A673 (cell line): ENCODE measurements around the gene DNAH12. TPM values are rescaled to one million over a fixed set of nuclear protein-coding genes. Genes with fewer than 3 reads are reported as not detected.

Source experiments
- BruUV-seq: library from RNA; stranded (reverse); fragments of 400-500 nt; replicated peaks from 2 replicates; lab custom pipeline; 2021; lab: Mats Ljungman, UMichigan
- CTCF ChIA-PET: fragments of 300-600 bp; sonication (Branson Sonifier 250); formaldehyde crosslinking; loops from one replicate; lab custom pipeline; 2022; ENCODE audit warnings: antibody characterized with exemption; lab: Charles Lee
- POLR2A ChIA-PET: fragments of 300-600 bp; sonication (Branson Sonifier 250); formaldehyde crosslinking; loops from one replicate; lab custom pipeline; 2022; ENCODE audit warnings: antibody characterized with exemption; ENCODE audit not compliant: low non-redundant PET; lab: Charles Lee
- DNase-seq: peaks from one replicate; pipeline ENCODE4 v3.0.0-alpha.2; 2015; ENCODE audit warnings: low spot score
- H3K27ac ChIP-seq: fragments of 200-600 bp; sonication (generic); 2 replicates; pipeline ENCODE4 v1.5.1; 2016; ENCODE audit warnings: mixed run types, low read depth, mild to moderate bottlenecking, mixed read lengths, antibody characterized with exemption, low read length; ENCODE audit not compliant: poor library complexity, severe bottlenecking
- H3K27me3 ChIP-seq: fragments of 200-600 bp; sonication (generic); replicated peaks from 2 replicates; pipeline ENCODE4 v1.6.1; 2017; ENCODE audit warnings: mixed run types, low read depth, mild to moderate bottlenecking, mixed read lengths, antibody characterized with exemption, low read length; ENCODE audit not compliant: insufficient read depth, poor library complexity
- H3K36me3 ChIP-seq: fragments of 200-600 bp; sonication (generic); 2 replicates; pipeline ENCODE4 v1.6.1; 2016; ENCODE audit warnings: mixed run types, mild to moderate bottlenecking, mixed read lengths, antibody characterized with exemption, low read length; ENCODE audit not compliant: insufficient read depth, poor library complexity, severe bottlenecking
- H3K4me1 ChIP-seq: fragments of 200-600 bp; sonication (generic); 2 replicates; pipeline ENCODE4 v1.6.1; 2017; ENCODE audit warnings: mixed run types, mild to moderate bottlenecking, mixed read lengths, antibody characterized with exemption, low read length; ENCODE audit not compliant: insufficient read depth, poor library complexity, severe bottlenecking
- H3K4me3 ChIP-seq: fragments of 200-600 bp; sonication (generic); 2 replicates; pipeline ENCODE4 v1.5.1; 2016; ENCODE audit warnings: low read depth, mixed run types, mild to moderate bottlenecking, mixed read lengths, low read length; ENCODE audit not compliant: poor library complexity, severe bottlenecking
- H3K9me3 ChIP-seq: fragments of 200-600 bp; sonication (generic); 2 replicates; pipeline ENCODE4 v1.6.1; 2016; ENCODE audit warnings: mixed run types, low read depth, mild to moderate bottlenecking, mixed read lengths, antibody characterized with exemption, low read length; ENCODE audit not compliant: poor library complexity, severe bottlenecking
- EZH2 ChIP-seq: fragments of 200-600 bp; sonication (generic); IDR thresholded peaks from 2 replicates; pipeline ENCODE4 v1.6.1; 2017; ENCODE audit warnings: borderline replicate concordance, low read depth, mild to moderate bottlenecking, mixed read lengths, antibody characterized with exemption, low read length; ENCODE audit not compliant: poor library complexity, severe bottlenecking
- intact Hi-C: fragments of 100-400 bp; cut with micrococcal nuclease; formaldehyde crosslinking; loops from one replicate; pipeline ENCODE4 v1.10.0; 2022; ENCODE audit not compliant: unreplicated experiment
- total RNA-seq: library from RNA; stranded (reverse); gene quantifications from 2 replicates; pipeline ENCODE4 v1.2.3, GENCODE V29; 2021
- TF ChIP-seq, protein P1 (sequence below): fragments of 300-800, 200-600 bp; sonication (generic); conservative IDR thresholded peaks from 2 replicates; pipeline ENCODE4 v1.5.1; 2017; ENCODE audit warnings: low read depth, mild to moderate bottlenecking, antibody characterized with exemption, low read length, moderate library complexity, mixed read lengths

Gene DNAH12
- total RNA-seq, 1 experiment from 2014 or later: not detected

GRCh38 chr3:57577801-57578200 lies 33.7 kb upstream of the DNAH12 start:
- Histone ChIP-seq H3K27me3 (no peaks in the 10 kb centered on the region), H3K4me1 (no peaks in the 10 kb centered on the region), H3K9me3 (no peaks in the 10 kb centered on the region), H3K4me3 (no peak overlapping the region), H3K27ac (no peak overlapping the region), H3K36me3 (peaks cover 4% of the 10 kb centered on the region)
- ChIA-PET POLR2A (interaction anchor here (0.6 kb wide), 1 partner anchor 8 kb away, joined by 10 read pairs; no protein-coding TSS in a partner anchor), CTCF (no interaction called here)
- TF ChIP-seq, protein P1, sequence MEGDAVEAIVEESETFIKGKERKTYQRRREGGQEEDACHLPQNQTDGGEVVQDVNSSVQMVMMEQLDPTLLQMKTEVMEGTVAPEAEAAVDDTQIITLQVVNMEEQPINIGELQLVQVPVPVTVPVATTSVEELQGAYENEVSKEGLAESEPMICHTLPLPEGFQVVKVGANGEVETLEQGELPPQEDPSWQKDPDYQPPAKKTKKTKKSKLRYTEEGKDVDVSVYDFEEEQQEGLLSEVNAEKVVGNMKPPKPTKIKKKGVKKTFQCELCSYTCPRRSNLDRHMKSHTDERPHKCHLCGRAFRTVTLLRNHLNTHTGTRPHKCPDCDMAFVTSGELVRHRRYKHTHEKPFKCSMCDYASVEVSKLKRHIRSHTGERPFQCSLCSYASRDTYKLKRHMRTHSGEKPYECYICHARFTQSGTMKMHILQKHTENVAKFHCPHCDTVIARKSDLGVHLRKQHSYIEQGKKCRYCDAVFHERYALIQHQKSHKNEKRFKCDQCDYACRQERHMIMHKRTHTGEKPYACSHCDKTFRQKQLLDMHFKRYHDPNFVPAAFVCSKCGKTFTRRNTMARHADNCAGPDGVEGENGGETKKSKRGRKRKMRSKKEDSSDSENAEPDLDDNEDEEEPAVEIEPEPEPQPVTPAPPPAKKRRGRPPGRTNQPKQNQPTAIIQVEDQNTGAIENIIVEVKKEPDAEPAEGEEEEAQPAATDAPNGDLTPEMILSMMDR: no peak
- no peak for TF ChIP-seq EZH2
- no TSS peak for BruUV-seq
- intact Hi-C loops: no loop called here
- DNase-seq: no peak

GRCh38 chr3:57575966-57576626 lies 32.0 kb upstream of the DNAH12 start:
- Histone ChIP-seq H3K4me3 (no peak overlapping the region), H3K27ac (no peak overlapping the region), H3K9me3 (no peaks in the 10 kb centered on the region), H3K27me3 (no peaks in the 10 kb centered on the region), H3K4me1 (no peaks in the 10 kb centered on the region), H3K36me3 (peaks cover 12% of the 10 kb centered on the region)
- POLR2A ChIA-PET: interaction anchor here (0.6 kb wide), 2 partner anchors 21 to 423 kb away, joined by 6 to 8 read pairs; partner anchors contain the start of gene ARF4
- BruUV-seq: no TSS peak
- DNase-seq: no peak
- CTCF ChIA-PET: no interaction called here
- no peak for TF ChIP-seq EZH2
- TF ChIP-seq, protein P1: no peak
- intact Hi-C loops: no loop called here

GRCh38 chr3:57572096-57572495 lies 28.0 kb upstream of the DNAH12 start:
- Histone ChIP-seq H3K4me1 (no peaks in the 10 kb centered on the region), H3K27ac (no peak overlapping the region), H3K27me3 (no peaks in the 10 kb centered on the region), H3K9me3 (no peaks in the 10 kb centered on the region), H3K36me3 (peaks cover 9% of the 10 kb centered on the region), H3K4me3 (no peak overlapping the region)
- DNase-seq: no peak
- BruUV-seq: no TSS peak
- intact Hi-C loops: no loop called here
- CTCF ChIA-PET: no interaction called here
- POLR2A ChIA-PET: no interaction called here
- TF ChIP-seq EZH2: no peak
